Smooth muscle cell (in vitro differentiated cells): ENCODE data around the gene PCED1B. TPM values are rescaled to one million over a fixed set of nuclear protein-coding genes. Genes with fewer than 3 reads are reported as not detected.

ENCODE experiments used
- DNase-seq: peaks from one replicate; lab custom pipeline; 2025; ENCODE audit not compliant: unreplicated experiment; lab: John Stamatoyannopoulos, UW
- H2AFZ ChIP-seq: fragments of 200-600 bp; sonication (generic); 2 replicates; pipeline ENCODE4 v1.6.0; 2016; ENCODE audit warnings: antibody characterized with exemption, low read depth, mild to moderate bottlenecking
- H3F3A ChIP-seq: fragments of 200-600 bp; sonication (generic); 2 replicates; pipeline ENCODE4 v1.6.0; 2017; ENCODE audit warnings: antibody characterized with exemption, low read depth
- H3K27ac ChIP-seq: fragments of 200-600 bp; sonication (generic); 2 replicates; pipeline ENCODE4 v1.5.1; 2016; ENCODE audit warnings: low read depth, mild to moderate bottlenecking
- H3K27me3 ChIP-seq: fragments of 200-600 bp; sonication (generic); 2 replicates; pipeline ENCODE4 v1.6.1; 2016; ENCODE audit warnings: low read depth, mild to moderate bottlenecking
- H3K36me3 ChIP-seq: fragments of 200-600 bp; sonication (generic); 2 replicates; pipeline ENCODE4 v1.5.1; 2016; ENCODE audit warnings: low read depth
- H3K4me1 ChIP-seq: fragments of 200-600 bp; sonication (generic); 2 replicates; pipeline ENCODE4 v1.5.1; 2016; ENCODE audit warnings: low read depth
- H3K4me2 ChIP-seq: fragments of 200-600 bp; sonication (generic); 2 replicates; pipeline ENCODE4 v1.6.0; 2016; ENCODE audit warnings: mild to moderate bottlenecking
- H3K4me3 ChIP-seq: fragments of 200-600 bp; sonication (generic); 2 replicates; pipeline ENCODE4 v1.5.1; 2016; ENCODE audit warnings: mild to moderate bottlenecking
- H3K79me2 ChIP-seq: fragments of 200-600 bp; sonication (generic); 2 replicates; pipeline ENCODE4 v1.6.0; 2016; ENCODE audit warnings: low read depth, mild to moderate bottlenecking
- H3K9ac ChIP-seq: fragments of 200-600 bp; sonication (generic); 2 replicates; pipeline ENCODE4 v1.6.0; 2016; ENCODE audit warnings: low read depth
- H3K9me3 ChIP-seq: fragments of 200-600 bp; sonication (generic); replicated peaks from 2 replicates; pipeline ENCODE4 v1.5.1; 2016; ENCODE audit warnings: low read depth
- H4K20me1 ChIP-seq: fragments of 200-600 bp; sonication (generic); 2 replicates; pipeline ENCODE4 v1.6.0; 2016; ENCODE audit warnings: low read depth
- WGBS: methylation state at CpG from one replicate; pipeline ENCODE4 v1.1.7; 2016; ENCODE audit warnings: low lambda C conversion rate; 5-methylcytosine and 5-hydroxymethylcytosine counted together
- polyA plus RNA-seq: library from polyadenylated mRNA; unstranded; fragments of >200 nt; fragmentation: Nextera tagmentation; extraction: Ambion mirVana; gene quantifications from 2 replicates; pipeline ENCODE4 v1.2.1, GENCODE V29; 2016
- total RNA-seq: library from RNA; depleted of rRNA; stranded (reverse); fragments of >200 nt; gene quantifications from 2 replicates; pipeline ENCODE4 v1.2.3, GENCODE V29; 2014
- TF ChIP-seq, protein P1 (sequence below): fragments of 200-600 bp; sonication (generic); IDR thresholded peaks from 2 replicates; pipeline ENCODE4 v1.5.1; 2017; ENCODE audit warnings: borderline replicate concordance, mild to moderate bottlenecking, antibody characterized with exemption; ENCODE audit not compliant: insufficient read depth, poor library complexity, severe bottlenecking

PCED1B gene
- total and polyA plus RNA-seq, 2 experiments from 2014 or later = 2.7 to 3.5 TPM

DNA sequence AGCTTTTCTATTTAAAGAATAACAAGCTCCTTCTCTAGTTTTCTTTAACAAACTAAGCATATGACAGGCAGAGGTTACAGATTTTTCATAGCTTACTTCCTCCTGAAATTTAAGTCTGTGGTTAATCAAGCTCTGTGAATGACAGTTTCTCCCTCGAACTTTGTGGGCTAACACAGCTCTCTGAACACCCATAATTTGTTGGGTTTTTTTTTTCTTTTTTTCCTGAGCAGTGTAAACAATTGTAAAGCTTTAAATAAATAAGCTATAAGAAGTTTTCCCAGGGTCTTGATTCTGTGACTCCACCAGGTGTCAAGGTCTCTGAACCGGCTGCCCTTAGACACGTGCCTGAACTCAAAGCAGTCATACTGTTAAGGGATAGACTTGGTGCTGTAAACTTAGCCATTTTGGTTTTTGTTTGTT, 128.4 kb downstream of the PCED1B start:
- no peaks in the 10 kb centered on the region for H4K20me1 ChIP-seq
- no peaks in the 10 kb centered on the region for H3K4me1 ChIP-seq
- no peaks in the 10 kb centered on the region for H3F3A ChIP-seq
- 82% methylated on average over 3 of the region's 3 CpGs for WGBS
- H3K9ac ChIP-seq = no peak overlapping the region
- no peak overlapping the region for H3K4me3 ChIP-seq
- no peaks in the 10 kb centered on the region for H3K27me3 ChIP-seq
- TF ChIP-seq, protein P1, sequence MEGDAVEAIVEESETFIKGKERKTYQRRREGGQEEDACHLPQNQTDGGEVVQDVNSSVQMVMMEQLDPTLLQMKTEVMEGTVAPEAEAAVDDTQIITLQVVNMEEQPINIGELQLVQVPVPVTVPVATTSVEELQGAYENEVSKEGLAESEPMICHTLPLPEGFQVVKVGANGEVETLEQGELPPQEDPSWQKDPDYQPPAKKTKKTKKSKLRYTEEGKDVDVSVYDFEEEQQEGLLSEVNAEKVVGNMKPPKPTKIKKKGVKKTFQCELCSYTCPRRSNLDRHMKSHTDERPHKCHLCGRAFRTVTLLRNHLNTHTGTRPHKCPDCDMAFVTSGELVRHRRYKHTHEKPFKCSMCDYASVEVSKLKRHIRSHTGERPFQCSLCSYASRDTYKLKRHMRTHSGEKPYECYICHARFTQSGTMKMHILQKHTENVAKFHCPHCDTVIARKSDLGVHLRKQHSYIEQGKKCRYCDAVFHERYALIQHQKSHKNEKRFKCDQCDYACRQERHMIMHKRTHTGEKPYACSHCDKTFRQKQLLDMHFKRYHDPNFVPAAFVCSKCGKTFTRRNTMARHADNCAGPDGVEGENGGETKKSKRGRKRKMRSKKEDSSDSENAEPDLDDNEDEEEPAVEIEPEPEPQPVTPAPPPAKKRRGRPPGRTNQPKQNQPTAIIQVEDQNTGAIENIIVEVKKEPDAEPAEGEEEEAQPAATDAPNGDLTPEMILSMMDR = no peak
- H3K27ac ChIP-seq = no peak overlapping the region
- DNase-seq = no peak
- H3K9me3 ChIP-seq = no peaks in the 10 kb centered on the region
- no peaks in the 10 kb centered on the region for H3K79me2 ChIP-seq
- H3K4me2 ChIP-seq = no peak overlapping the region
- no peak overlapping the region for H2AFZ ChIP-seq
- no peaks in the 10 kb centered on the region for H3K36me3 ChIP-seq

- Histone ChIP-seq H2AFZ (no peak overlapping the region), H4K20me1 (no peaks in the 10 kb centered on the region), H3K27me3 (no peaks in the 10 kb centered on the region), H3K9ac (no peak overlapping the region), H3K4me3 (no peak overlapping the region), H3K36me3 (no peaks in the 10 kb centered on the region), H3F3A (no peaks in the 10 kb centered on the region), H3K27ac (no peak overlapping the region), H3K9me3 (no peaks in the 10 kb centered on the region), H3K79me2 (no peaks in the 10 kb centered on the region), H3K4me2 (no peak overlapping the region), H3K4me1 (no peaks in the 10 kb centered on the region)
- DNase-seq = no peak
- TF ChIP-seq, protein P1 = no peak
- 93% methylated on average over 6 of the region's 6 CpGs for WGBS
Observed at GRCh38 chr12:47209014-47209413, 129.6 kb downstream of the PCED1B start.

DNA sequence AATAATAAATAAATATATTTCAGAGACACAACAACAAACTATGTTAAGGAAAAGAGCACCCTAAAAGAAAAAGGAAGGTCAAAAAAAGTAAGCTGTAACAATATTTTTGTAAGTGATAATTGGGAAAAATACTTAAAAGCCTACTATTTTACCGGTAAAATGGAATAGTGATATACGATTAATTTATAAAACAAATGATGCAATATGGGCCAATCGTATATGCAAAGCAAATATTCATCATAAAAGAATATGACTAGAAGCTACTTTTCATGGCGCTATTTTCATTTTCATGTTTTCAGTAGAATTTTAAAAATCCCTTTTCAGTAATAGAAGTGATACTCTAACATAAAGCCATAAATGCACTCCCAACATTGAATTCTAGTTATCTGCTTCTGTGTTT, 131.4 kb downstream of the PCED1B start:
- Histone ChIP-seq H3K4me1 (no peaks in the 10 kb centered on the region), H3K27me3 (no peaks in the 10 kb centered on the region), H3K4me2 (no peak overlapping the region), H3K9me3 (no peaks in the 10 kb centered on the region), H3K79me2 (no peaks in the 10 kb centered on the region), H3K36me3 (no peaks in the 10 kb centered on the region), H4K20me1 (no peaks in the 10 kb centered on the region), H3F3A (no peaks in the 10 kb centered on the region), H3K4me3 (no peak overlapping the region), H2AFZ (no peak overlapping the region), H3K27ac (no peak overlapping the region), H3K9ac (no peak overlapping the region)
- no peak for DNase-seq
- TF ChIP-seq, protein P1 = no peak
- over 99% methylated on average over 4 of the region's 4 CpGs for WGBS

GRCh38 chr12:47212701-47213039, 133.2 kb downstream of the PCED1B start:
- no peak for DNase-seq
- TF ChIP-seq, protein P1 = no peak

More at GRCh38 chr12:47212701-47213039, 133.2 kb downstream of the PCED1B start:
- Histone ChIP-seq H2AFZ (no peak overlapping the region), H4K20me1 (no peaks in the 10 kb centered on the region), H3K9ac (no peak overlapping the region), H3F3A (no peaks in the 10 kb centered on the region), H3K36me3 (no peaks in the 10 kb centered on the region), H3K27me3 (no peaks in the 10 kb centered on the region), H3K79me2 (no peaks in the 10 kb centered on the region), H3K27ac (no peak overlapping the region), H3K4me3 (no peak overlapping the region), H3K4me1 (no peaks in the 10 kb centered on the region), H3K4me2 (no peak overlapping the region), H3K9me3 (no peaks in the 10 kb centered on the region)
